ENCODE results near the gene SRD5A2. TPM values are rescaled to one million over a fixed set of nuclear protein-coding genes. Genes with fewer than 3 reads are reported as not detected.

Gene SRD5A2
- total RNA-seq, 1 donor from 2014 or later: not detected

DNA sequence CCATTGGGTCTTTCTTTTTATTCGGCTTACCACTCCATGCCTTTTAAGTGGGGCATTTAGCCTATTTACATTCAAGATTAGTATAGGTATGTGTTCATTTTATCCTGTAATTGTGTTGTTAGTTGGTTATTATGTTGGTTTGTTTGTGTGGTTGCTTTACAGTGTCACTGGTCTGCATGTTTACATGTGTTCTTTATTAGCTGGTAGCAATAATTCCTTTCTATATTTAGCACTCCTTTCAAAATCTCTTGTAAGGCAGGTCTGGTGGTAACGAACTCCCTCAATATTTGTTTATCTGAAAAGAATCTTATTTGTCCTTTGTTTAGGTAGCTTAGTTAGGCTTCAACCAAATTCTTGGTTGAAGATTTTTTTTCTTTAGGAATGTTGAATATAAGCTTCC, 97.5 kb downstream of the SRD5A2 start:
- intact Hi-C loops (cut with DNase I): no loop called here
- DNase-seq (ENCODE audit: low spot score): no peak

DNA sequence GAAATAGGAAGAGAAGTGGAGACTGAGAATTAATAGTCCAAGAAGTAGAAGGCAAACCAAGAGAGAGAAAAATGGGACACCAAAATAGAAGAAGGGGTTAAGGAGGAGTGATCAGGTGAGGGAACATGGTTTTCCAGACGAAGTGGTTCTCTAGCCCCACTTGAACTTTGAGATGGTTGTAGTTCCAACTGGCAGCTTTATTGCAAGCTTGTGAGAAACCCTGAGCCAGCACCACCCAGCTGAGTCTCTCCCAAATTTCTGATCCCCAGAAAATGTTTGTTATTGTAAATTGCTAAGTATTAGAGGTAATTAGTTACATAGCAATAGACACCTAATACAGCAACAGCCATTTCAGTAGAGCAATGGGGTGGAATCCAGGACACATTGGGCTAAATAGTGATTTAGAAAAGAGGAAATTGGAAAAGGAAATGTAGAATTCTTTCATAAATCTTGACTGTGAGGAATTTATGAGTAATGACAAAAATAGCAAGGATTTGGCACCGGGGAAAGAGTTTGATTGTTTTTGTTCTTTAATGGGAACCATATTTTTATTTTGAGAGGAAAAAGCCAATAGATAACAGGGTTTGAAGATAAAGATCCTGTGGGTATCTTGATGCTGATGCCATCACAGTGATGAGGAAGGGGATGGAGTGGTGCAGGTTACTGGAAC, 104.1 kb downstream of the SRD5A2 start:
- intact Hi-C loops (cut with DNase I): no loop called here

DNA sequence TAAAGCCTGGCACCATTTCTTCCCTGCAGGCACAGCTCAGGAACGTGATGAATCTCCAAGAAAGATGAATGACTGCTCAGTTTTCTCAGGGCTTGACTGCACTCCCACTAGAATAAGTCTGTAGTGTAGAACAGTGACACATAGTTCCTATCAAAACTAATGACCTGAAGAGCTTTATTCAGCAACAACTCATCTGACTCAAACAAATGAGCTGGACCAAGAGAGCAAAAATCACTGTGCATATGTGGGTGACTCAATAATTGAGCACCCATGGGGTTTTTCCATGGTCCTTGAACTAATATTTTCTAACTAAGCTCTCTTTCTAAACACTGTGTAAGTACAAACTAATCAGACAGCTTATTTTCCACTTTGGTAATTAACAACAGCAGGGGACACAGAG, 105.0 kb downstream of the SRD5A2 start:
- intact Hi-C loops (cut with DNase I): no loop called here
- DNase-seq (ENCODE audit: low spot score): no peak

More for the DNA sequence above, 104.1 kb downstream of the SRD5A2 start:
- DNase-seq (ENCODE audit: low spot score): no peak

DNA sequence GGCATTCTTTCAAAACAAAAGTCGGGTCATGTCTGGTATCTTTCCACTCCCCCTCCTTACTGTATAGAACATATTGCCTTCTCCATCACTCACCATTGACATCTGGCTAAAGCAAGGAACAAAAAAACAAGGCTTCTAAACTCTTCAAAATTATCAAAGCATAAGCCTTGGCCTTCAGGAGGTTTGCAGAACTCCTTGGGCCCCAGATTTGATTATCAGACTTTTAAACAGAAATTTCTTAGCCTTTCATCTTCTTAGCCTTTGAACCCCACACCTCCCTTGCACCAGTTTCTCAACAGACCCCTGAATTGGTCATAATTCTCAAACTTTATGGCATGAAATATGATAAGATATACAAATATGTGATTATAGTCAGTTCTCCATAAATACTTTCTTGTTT, 106.4 kb downstream of the SRD5A2 start:
- intact Hi-C loops (cut with DNase I): no loop called here
- DNase-seq (ENCODE audit: low spot score): no peak

Other genes starting within 250 kb of the SRD5A2 start
- not detected for gene XDH, start 166.2 kb downstream of the SRD5A2 start, total RNA-seq

Measured in cardiac septum (tissue), 1 donor.